Renal cortical epithelial cell (primary cell): ENCODE data around the gene SLC24A4. TPM values are rescaled to one million over a fixed set of nuclear protein-coding genes. Genes with fewer than 3 reads are reported as not detected.
"Not testable (repeated sequence)": the region's sequence is repeated elsewhere in the genome, so short reads cannot be mapped to it uniquely, and the experiment has no call there.

Experiments
- DNase-seq: peaks from one replicate; pipeline ENCODE4 v3.0.0-alpha.2; 2011; ENCODE audit warnings: low read depth
- total RNA-seq: library from RNA; depleted of rRNA; stranded (reverse); fragments of >200 nt; gene quantifications from 2 replicates; pipeline ENCODE4 v1.2.3, GENCODE V29; 2014

The SLC24A4 gene
- total RNA-seq, 1 donor from 2014 or later = not detected

DNA sequence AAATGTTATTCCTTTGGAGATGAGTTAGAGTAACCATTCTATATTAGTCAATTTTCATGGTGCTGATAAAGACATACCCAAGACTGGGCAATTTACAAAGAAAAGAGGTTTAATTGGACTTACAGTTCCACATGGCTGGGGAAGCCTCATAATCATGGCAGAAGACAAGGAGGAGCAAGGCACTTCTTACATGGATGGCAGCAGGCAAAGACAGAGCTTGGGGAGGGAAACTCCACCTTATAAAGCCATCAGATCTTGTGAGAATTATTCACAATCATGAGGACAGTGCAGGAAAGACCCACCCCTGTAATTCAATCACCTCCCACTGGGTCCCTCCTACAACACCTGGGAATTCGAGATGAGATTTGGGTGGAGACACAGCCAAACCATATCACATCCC lies 79.5 kb downstream of the SLC24A4 start:
- not testable (repeated sequence) for DNase-seq

GRCh38 chr14:92404018-92404417 lies 81.1 kb downstream of the SLC24A4 start:
- DNase-seq = no peak

DNA sequence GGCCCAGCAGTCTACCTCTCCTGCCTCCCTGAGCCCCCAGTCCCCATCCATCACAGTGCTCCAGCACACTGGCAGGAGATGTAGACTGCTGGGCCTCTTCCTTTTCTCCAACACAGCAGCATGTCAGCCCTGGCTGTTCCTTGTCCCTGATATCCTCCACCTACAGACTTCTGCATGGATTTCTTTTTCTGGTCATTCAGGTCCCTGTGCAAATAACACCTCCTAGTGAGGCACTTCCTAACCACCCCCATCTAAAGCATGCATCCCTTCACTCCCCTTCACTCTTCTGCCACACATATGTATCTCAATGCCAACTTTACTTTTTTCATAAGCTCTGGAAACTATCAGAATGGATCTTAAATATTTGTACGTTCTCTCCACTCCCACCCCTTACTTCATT lies 81.5 kb downstream of the SLC24A4 start:
- no peak for DNase-seq

GRCh38 chr14:92404938-92405337 lies 82.0 kb downstream of the SLC24A4 start:
- no peak for DNase-seq

DNA sequence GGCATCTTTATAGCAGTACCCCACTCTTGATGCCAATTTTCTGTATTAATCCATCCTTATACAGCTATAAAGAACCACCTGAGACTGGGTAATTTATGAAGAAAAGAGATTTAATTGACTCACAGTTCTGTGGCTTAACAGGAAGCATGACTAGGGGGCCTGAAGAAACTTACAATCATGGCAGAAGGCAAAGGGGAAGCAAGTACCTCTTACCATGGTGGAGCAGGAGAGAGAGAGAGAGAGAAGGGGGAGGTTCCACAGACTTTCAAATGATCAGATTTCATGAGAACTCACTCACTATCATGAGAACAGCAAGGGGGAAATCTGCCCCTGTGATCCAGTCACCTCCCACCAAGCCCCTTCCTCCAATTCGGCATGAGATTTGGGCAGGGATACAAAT lies 84.4 kb downstream of the SLC24A4 start:
- DNase-seq = no peak

DNA sequence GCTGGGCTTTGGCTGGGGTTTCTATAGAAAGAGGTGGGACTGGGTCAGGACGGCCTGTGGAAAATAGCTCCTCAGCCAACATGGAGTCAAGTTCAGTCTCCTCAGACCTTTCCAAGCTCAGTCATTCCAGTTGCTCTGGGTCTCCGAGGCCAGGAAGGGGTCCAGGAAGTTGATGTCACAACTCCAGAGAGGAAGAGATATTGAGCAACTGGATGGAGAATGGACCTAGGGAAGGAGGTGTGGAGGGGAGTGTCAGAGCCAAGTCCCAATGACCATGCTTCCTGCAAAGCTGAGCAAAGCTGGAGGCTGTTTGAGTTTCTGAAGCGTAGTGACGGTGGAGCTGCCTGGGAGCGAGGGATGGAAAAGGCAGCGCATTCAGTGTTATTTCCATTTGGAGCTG lies 86.1 kb downstream of the SLC24A4 start:
- DNase-seq = no peak

DNA sequence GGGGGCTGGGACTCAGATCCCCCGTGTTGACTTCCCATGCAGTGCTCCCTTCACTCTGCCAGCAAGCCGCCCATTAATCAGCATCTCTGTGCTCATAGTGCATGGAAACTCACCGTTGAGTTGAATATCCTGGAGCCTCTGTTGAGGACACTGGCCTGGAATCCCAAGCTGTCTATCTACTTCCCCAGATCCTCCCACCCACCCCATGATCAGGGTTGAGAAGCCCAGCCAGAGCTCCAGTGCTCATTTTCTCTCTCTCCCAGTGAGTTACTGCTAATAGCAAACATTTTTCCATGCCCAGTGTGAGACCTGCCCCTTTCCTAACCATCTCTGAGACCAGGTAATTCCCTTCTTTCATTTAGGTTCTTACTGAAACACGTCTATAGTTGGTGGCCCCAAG lies 88.2 kb downstream of the SLC24A4 start:
- DNase-seq = no peak

GRCh38 chr14:92411941-92412340 lies 89.0 kb downstream of the SLC24A4 start:
- DNase-seq = no peak

GRCh38 chr14:92412912-92413311 lies 89.9 kb downstream of the SLC24A4 start:
- no peak for DNase-seq

DNA sequence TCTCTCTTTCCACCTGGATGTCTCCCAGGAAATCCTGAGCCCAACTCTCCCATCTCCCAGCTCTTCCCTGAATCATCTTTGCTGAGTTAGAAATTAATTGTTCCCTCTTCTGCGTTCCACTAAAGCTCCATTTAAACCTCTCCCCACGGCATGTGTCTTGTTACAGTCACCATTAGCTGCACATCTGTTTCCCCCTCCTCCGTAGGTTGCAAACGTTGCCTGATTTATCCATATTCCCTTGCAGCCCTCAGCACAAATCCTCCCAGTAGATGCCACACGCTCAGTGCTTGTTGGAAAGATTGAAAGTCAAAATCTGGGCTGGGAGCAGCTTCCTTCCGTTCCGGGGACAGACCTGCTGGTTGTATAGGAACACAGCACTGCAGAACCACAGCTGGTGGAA lies 90.4 kb downstream of the SLC24A4 start:
- DNase-seq = no peak

DNA sequence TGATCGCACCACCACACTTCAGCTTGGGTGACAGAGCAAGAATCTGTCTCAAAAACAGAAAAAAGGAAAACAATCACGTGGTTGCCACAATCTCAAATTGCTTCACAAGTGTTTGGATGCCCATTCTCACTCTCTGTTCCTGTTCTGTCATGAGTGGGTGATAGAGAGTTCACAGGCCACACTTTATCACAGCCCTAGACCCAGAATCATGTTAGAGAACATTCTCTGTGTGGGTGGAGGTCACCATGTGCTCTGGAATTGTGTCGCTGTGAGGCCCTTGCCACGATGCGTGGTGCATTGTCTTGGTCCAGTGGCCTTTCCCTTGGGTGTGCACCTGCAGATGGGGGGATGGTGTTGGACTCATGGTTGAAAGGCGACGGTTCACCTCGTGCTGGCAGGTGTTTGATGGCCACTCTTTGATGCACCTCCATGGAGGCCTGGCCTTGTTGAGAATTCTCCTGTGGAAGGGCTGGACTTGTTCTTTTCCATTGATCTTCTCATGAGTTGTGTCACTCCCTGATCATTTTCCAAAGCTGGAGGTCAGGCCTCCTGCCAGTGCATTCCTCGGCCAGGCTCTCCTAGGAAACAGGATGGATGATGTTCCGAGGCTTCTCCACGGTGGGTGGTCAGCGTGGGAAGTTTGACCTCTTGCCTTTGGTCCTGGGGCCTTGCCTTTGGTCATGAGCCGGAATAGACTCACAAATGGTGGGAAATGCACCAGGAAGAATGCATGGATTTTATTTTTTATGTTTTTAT lies 91.9 kb downstream of the SLC24A4 start:
- DNase-seq = no peak

DNA sequence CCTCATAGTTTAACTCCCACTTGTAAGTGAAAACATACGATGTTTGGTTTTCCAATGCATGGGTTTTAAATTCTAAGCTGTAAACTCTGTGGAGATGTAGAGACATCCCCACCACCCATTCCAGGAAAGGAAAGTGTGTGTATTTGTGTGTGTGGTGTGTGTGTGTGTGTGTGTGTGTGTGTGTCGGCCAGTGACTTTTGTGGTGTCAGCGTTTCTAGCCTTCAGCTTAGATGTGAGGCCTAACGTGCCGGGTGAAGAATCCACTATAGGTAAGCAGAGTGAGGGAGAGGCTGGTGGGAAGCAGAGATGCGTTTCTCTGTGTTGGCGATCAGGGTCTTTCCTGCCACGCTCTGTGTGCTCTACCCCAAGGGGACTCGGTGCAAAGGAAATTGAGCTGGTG lies 93.0 kb downstream of the SLC24A4 start:
- DNase-seq = no peak

DNA sequence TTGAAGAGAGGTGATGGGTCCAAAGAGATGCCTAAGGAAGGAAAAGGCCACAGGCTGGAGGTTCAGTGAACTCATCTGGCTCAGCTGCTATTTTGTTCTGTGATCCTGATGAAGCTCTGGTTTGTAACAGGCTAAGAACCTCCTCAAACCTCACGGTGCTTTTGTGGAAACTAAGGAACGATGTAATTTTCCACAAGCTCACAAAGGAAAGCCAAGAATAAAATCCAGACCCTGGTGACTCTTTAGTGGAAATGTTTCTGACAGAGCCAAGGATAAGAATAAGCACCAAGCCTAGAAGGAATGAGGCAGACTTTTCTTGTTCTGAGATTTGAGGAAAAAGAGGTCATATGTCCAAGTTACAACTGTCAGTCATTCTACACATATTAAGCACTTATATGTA lies 93.6 kb downstream of the SLC24A4 start:
- DNase-seq = no peak

DNA sequence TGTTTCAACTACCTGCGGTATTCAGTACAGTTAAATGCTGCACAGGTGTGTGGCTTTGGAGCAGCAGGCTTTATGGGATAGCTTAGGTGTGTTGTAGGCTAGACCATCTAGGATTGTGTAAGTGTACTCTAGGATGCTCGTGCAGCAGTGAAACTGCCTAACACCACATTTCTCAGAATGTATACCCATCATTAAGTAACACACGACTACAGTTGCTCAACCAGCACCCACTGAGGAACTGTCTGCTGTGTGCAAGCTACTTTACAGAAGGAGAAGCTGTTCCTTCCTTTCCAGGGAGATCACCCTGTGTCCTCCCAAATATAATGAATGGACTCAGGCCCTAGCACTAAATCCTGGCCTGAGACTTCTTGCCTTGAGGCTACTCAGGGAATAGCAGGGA lies 94.8 kb downstream of the SLC24A4 start:
- DNase-seq = no peak

DNA sequence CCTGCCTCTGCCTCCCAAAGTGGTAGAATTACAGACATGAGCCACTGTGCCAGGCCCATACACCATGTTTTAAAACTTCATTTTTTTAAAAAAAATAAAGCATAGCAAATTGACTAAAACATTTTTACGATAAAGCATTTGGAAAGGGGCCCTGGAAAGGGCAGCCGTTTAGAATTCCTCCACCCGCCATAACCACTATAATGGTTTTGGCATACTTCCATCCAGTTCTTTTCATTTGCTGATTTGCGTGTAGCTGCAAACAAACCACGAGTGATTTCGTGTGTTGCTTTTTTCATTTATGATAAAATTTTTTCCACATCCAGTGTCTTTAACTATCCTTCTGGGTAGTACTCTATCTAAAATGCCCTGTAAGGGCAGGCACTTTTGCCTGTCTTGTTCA lies 98.8 kb downstream of the SLC24A4 start:
- no peak for DNase-seq

GRCh38 chr14:92425101-92425500 lies 102.1 kb downstream of the SLC24A4 start:
- peak; percentile 71 for DNase-seq

- DNase-seq = peak; percentile 17
Measured at GRCh38 chr14:92426237-92426636, 103.3 kb downstream of the SLC24A4 start.

DNA sequence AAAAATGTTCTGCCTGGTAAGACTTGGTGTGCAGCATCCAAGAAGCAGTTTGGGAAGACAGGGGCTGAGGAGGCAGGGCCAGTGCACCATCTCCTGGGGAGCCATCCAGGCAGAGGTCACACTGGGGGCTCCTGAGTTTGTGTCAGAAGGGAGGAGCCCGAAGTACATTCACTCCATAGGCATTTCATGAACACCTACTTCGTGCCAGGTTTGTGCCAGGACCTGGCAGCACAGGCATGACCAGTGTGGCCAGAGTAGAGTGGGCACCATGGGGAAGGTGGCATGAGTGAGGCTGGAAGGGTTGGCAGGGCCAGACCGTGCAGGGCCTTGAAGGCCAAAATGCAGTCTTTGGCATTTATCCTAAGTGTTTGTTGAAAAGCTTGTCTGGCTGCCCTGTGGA lies 104.1 kb downstream of the SLC24A4 start:
- no peak for DNase-seq

- no peak for DNase-seq
Measured at GRCh38 chr14:92430686-92431085, 107.7 kb downstream of the SLC24A4 start.

GRCh38 chr14:92431199-92431725 lies 108.3 kb downstream of the SLC24A4 start:
- DNase-seq = no peak

DNA sequence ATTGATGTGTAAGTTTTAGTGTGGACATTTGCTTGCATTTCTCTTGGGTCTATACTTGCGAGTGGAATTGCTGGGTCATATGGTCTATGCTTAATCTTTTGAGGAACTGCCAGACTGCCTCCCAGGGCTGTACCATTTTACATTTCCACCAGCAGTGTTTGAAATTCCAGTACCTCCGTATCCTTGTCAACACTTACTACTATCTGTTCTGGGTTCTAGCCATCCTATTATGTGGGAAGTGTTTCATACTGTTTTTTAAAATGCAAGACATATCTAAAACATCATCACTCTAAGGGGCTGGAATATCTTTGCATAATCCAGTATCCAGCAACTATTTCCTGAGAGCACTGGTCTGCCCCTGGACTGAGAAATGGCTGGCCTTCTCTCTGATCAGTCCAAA lies 110.4 kb downstream of the SLC24A4 start:
- DNase-seq = no peak

- DNase-seq = peak; percentile 3
Measured at GRCh38 chr14:92435154-92435553, 112.2 kb downstream of the SLC24A4 start.

DNA sequence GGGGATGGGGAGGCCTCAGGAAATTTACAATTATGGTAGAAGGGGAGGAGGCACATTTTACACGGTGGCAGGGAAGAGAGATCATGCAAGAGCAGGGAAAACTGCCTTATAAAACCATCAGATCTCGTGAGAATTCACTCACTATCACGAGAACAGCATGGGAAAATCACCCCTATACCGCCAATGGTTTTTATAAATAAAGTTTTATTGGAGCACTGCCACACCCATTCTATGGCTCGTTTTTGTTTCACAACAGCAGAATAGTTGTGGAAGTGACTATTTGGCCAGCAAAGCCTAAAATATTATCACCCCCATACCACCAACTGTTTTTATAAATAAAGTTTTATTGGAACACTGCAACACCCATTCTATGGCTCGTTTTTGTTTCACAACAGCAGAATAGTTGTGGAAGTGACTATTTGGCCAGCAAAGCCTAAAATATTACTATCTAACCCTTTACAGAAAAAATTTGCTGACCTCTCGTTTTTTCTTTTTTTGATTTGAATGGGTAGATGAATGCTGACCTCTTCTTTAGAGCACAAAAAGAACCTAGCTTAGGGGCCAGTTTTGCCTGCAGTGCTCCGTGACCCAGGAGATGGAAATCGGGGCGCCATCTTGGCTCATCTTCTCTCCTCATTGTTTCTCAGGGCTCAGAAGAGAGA lies 113.3 kb downstream of the SLC24A4 start:
- no peak for DNase-seq
